IgD-negative memory B cell (primary cell): ENCODE measurements around the gene DMAC2. TPM values are rescaled to one million over a fixed set of nuclear protein-coding genes. Genes with fewer than 3 reads are reported as not detected.
"Not testable (repeated sequence)": the region's sequence is repeated elsewhere in the genome, so short reads cannot be mapped to it uniquely, and the experiment has no call there.

Experiments used
- H3K27ac Mint-ChIP-seq, 3 donors: one replicate each; pipeline ENCODE4 v1.8.0; 2020 to 2022; ENCODE audit warnings: mild to moderate bottlenecking in 3 of 3, mixed read lengths in 3 of 3, moderate library complexity in 1 of 3
- H3K27me3 Mint-ChIP-seq: one replicate; pipeline ENCODE4 v1.8.0; 2021; ENCODE audit warnings: mixed read lengths
- H3K36me3 Mint-ChIP-seq: one replicate; pipeline ENCODE4 v1.8.0; 2020; ENCODE audit warnings: mild to moderate bottlenecking, mixed read lengths
- H3K4me1 Mint-ChIP-seq, 3 donors: one replicate each; pipeline ENCODE4 v1.8.0; 2020 to 2022; ENCODE audit warnings: mixed read lengths in 3 of 3, mild to moderate bottlenecking in 1 of 3
- H3K4me3 Mint-ChIP-seq, 4 donors: one replicate each; pipeline ENCODE4 v1.8.0; 2020 to 2022; ENCODE audit warnings: mild to moderate bottlenecking in 4 of 4, mixed read lengths in 4 of 4, moderate library complexity in 3 of 4
- H3K9me3 Mint-ChIP-seq, 3 donors: one replicate each; pipeline ENCODE4 v1.8.0; 2020 to 2021; ENCODE audit warnings: mixed read lengths in 3 of 3, mild to moderate bottlenecking in 1 of 3
- polyA plus RNA-seq: library from polyadenylated mRNA; unstranded; fragments of 300-500 nt; fragmentation: Illumina TruSeq; gene quantifications from one replicate; pipeline ENCODE4 v1.2.3, GENCODE V29; 2021

DMAC2 gene
- polyA plus RNA-seq, 1 donor from 2014 or later = 47.0 TPM

DNA sequence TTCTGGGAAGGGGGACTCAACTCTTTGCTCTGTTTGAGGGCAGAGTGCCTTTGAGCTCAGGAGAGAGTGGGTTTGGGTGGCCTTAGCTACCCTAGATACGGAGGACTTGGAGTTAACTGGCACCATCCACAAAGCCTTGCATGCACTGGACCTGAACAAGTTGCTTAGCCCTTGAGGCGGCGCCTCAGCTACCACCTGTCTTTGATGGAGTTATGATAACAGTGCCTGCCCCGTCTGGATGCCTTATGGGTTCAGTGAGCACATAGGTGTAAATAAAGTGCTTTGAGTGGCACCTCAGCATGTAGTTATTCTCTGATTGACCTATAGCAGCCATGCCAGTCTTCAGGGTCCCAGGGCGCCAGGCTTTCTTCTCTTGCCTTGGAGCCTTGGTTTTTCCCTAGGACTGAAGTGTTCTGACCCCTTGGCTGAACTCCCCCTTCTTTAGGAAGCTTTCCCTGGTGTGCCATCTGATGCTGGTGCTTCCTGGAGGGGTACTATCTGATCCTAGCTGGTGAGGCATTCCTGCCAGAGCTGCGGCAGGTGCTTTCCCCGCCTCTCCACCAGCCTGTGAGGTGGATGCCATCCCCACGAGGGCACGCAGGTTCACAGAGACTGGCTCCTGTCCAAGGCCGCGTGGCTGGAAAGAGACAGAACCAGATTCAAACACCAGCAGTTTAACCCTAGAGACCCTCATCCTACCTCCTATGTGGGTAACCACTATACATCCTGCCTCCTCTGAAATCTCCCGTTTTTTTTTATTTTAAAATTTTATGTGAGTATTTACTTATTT is 36.3 kb downstream of the DMAC2 start:
- H3K9me3 Mint-ChIP-seq = no peaks in the 10 kb centered on the region
- peak overlapping the region in 1 of 4 donors; percentile 52 for H3K4me3 Mint-ChIP-seq
- peaks cover 7 to 21% (median 9%) of the 10 kb centered on the region in 3 donors for H3K4me1 Mint-ChIP-seq
- no peaks in the 10 kb centered on the region for H3K27me3 Mint-ChIP-seq
- no peak overlapping the region for H3K27ac Mint-ChIP-seq
- H3K36me3 Mint-ChIP-seq = no peaks in the 10 kb centered on the region

- Mint-ChIP-seq H3K36me3 (no peaks in the 10 kb centered on the region), H3K27ac (no peak overlapping the region), H3K9me3 (no peaks in the 10 kb centered on the region), H3K27me3 (no peaks in the 10 kb centered on the region), H3K4me1 (peaks cover 13 to 23% (median 21%) of the 10 kb centered on the region in 3 donors), H3K4me3 (no peak overlapping the region)
Measured at GRCh38 chr19:41402010-41402409, 37.7 kb downstream of the DMAC2 start.

GRCh38 chr19:41401483-41401882 is 38.2 kb downstream of the DMAC2 start:
- H3K4me3 Mint-ChIP-seq = peak overlapping the region in 2 of 4 donors; percentile 19 to 54
- H3K27me3 Mint-ChIP-seq = no peaks in the 10 kb centered on the region
- H3K27ac Mint-ChIP-seq = no peak overlapping the region
- H3K4me1 Mint-ChIP-seq = peaks cover 12 to 22% (median 21%) of the 10 kb centered on the region in 3 donors
- H3K36me3 Mint-ChIP-seq = no peaks in the 10 kb centered on the region
- H3K9me3 Mint-ChIP-seq = no peaks in the 10 kb centered on the region

- H3K36me3 Mint-ChIP-seq = no peaks in the 10 kb centered on the region
- peak overlapping the region in 2 of 3 donors; percentile 62 to 98 for H3K27ac Mint-ChIP-seq
- no peaks in the 10 kb centered on the region for H3K27me3 Mint-ChIP-seq
- H3K9me3 Mint-ChIP-seq = no peaks in the 10 kb centered on the region
- peak overlapping the region in 2 of 4 donors; percentile 65 to 93 for H3K4me3 Mint-ChIP-seq
- H3K4me1 Mint-ChIP-seq = peaks cover 19 to 30% (median 29%) of the 10 kb centered on the region in 3 donors
Measured at GRCh38 chr19:41399525-41399924, 40.2 kb downstream of the DMAC2 start.

DNA sequence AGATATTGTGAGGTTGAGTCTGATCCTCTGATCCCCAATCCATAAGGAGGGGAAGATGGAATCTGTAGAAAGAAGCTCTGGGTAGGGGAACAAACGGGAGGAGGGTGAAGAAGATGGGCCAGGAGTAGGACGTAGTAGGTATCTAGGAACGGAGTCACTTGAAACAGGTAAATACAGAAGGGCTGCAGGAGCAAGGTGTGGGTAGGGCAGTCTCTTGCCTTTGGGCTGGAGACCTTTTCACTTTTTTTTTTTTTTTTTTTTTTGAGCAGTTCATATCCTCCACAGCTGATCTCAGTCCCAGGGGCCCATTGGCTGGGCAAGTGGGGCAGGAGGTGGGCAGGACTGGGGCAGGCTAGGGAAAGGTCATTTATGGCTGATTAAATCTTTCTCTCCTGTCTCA is 40.6 kb downstream of the DMAC2 start:
- Mint-ChIP-seq H3K4me1 (peaks cover 19 to 30% (median 29%) of the 10 kb centered on the region in 3 donors), H3K27me3 (no peaks in the 10 kb centered on the region), H3K36me3 (no peaks in the 10 kb centered on the region), H3K27ac (peak overlapping the region in 2 of 3 donors; percentile 62 to 98), H3K4me3 (peak overlapping the region; percentile 93 to 99 (median 98)), H3K9me3 (no peaks in the 10 kb centered on the region)

- H3K4me1 Mint-ChIP-seq = peaks cover 22 to 30% (median 29%) of the 10 kb centered on the region in 3 donors
- H3K4me3 Mint-ChIP-seq = peak overlapping the region; percentile 93 to 99 (median 98)
- H3K36me3 Mint-ChIP-seq = peaks cover 2% of the 10 kb centered on the region
- H3K9me3 Mint-ChIP-seq = no peaks in the 10 kb centered on the region
- no peaks in the 10 kb centered on the region for H3K27me3 Mint-ChIP-seq
- peak overlapping the region in 2 of 3 donors; percentile 98 to 100 for H3K27ac Mint-ChIP-seq
Measured at GRCh38 chr19:41398598-41398997, 41.1 kb downstream of the DMAC2 start.

DNA sequence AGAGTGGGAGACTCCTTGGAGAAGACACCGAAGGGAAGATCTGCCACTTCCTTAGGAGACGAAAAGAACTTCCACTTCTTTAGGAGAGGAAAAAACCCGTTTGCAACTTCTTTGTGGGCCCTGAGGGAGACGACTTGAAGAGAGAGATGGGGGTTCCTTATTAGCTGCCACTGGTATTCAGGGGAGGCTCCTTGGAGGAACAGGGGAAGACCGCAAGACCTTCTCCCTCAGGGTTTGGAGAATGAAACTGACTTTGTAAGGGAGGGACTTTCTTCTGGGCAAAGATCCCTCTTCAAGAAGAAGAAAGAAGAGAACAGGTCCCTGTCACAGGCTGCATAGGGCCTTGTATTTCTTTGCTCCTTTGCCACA is 41.7 kb downstream of the DMAC2 start:
- Mint-ChIP-seq H3K9me3 (no peaks in the 10 kb centered on the region), H3K27ac (peak overlapping the region; percentile 98 to 100 (median 100)), H3K4me1 (peaks cover 22 to 30% (median 29%) of the 10 kb centered on the region in 3 donors), H3K4me3 (peak overlapping the region; percentile 93 to 99 (median 98)), H3K36me3 (peaks cover 2% of the 10 kb centered on the region), H3K27me3 (no peaks in the 10 kb centered on the region)

DNA sequence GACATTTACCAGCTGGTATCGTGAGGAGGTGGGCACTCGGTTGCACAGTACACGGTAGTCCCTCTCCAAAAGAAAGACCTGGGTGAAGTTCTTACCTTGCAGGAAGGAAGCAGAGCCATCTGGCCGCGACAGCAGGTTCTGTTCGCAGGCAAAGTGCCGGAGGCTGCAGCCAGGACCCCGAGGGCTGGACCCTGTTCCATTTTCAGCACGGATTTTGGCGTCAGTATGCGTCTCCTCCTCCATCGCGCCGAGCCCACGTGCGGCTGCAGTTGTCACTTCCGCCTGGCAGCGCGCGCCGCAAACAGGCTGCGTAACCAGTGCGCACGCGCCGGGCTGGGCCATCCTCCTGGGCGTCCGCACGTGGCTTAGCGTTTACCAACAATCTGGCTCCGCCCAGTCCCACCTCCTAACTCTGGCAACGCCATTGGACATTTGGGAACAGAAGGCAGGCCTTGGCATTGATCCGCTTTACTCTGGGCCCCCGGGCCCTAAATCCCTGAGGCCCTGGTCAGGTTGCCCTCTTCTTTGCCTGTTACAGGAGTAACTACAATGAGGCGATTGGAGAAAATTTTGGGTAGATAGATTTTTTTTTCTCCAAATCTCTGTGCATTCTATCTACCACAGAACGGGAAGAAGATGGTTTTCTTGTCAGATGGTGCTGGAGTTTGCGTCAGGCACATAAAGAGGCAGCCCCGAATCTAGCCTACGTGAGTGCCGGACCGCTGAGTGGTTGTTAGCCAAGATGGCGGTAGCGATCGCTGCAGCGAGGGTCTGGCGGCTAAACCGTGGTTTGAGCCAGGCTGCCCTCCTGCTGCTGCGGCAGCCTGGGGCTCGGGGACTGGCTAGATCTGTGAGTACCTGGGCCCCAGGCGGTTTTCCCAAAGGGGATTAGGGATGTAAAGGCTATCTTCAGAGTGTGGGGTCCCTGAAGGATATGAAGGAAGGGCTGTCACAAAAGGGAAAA is 42.3 kb downstream of the DMAC2 start, which contains the start of the genes BCKDHA and EXOSC5:
Gene BCKDHA, plus strand, starts transcription at position 733 of the 964 bp plus-strand sequence. Its CDS starts 10 bp downstream, at position 743.
Gene EXOSC5, minus strand, starts transcription at position 274 of the 964 bp plus-strand sequence. Its CDS starts 31 bp downstream, at position 243.
- H3K27me3 Mint-ChIP-seq = no peaks in the 10 kb centered on the region
- H3K36me3 Mint-ChIP-seq = peaks cover 2% of the 10 kb centered on the region
- peak within 1 kb of the TSS; percentile 98 to 100 (median 100) for H3K27ac Mint-ChIP-seq

DNA sequence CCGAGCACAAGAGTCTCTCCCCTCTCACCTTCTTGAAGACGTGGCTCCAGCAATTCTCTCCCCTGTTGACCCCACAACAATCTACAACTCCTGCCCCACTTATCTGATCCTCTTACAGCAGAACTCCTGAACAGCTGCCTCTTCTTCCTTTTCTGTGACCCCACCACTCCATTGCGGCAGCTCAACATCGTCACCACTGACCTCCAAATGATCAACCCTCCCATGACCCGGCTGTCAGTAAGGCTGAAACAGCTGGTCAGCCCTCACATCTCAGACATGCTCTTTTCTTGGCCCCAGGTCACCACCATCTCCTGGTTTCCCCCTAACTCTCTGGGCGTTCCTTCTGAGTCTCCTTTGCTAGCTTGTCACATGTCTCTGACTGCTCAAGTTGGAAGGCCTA is 44.4 kb downstream of the DMAC2 start:
- Mint-ChIP-seq H3K4me1 (peaks cover 24 to 29% (median 24%) of the 10 kb centered on the region in 3 donors), H3K9me3 (no peaks in the 10 kb centered on the region), H3K27ac (peak overlapping the region in 1 of 3 donors; percentile 3), H3K4me3 (peak overlapping the region; percentile 15 to 98 (median 52)), H3K27me3 (no peaks in the 10 kb centered on the region), H3K36me3 (peaks cover 2% of the 10 kb centered on the region)

More for the DNA sequence above, 42.3 kb downstream of the DMAC2 start, which contains the start of the genes BCKDHA and EXOSC5:
- Mint-ChIP-seq H3K9me3 (no peaks in the 10 kb centered on the region), H3K4me1 (peaks cover 24 to 30% (median 29%) of the 10 kb centered on the region in 3 donors), H3K4me3 (peak within 1 kb of the TSS; percentile 93 to 99 (median 98))

- Mint-ChIP-seq H3K36me3 (peaks cover 2% of the 10 kb centered on the region), H3K27ac (peak overlapping the region in 1 of 3 donors; percentile 71), H3K9me3 (no peaks in the 10 kb centered on the region)
Measured at GRCh38 chr19:41392775-41393174, 46.9 kb downstream of the DMAC2 start.

GRCh38 chr19:41391618-41392017 is 48.1 kb downstream of the DMAC2 start:
- no peaks in the 10 kb centered on the region for H3K9me3 Mint-ChIP-seq
- peaks cover 2% of the 10 kb centered on the region for H3K36me3 Mint-ChIP-seq
- H3K4me1 Mint-ChIP-seq = peaks cover 8 to 12% (median 12%) of the 10 kb centered on the region in 3 donors
- H3K27ac Mint-ChIP-seq = no peak overlapping the region
- peak overlapping the region in 1 of 4 donors; percentile 50 for H3K4me3 Mint-ChIP-seq
- no peaks in the 10 kb centered on the region for H3K27me3 Mint-ChIP-seq

More at GRCh38 chr19:41392775-41393174, 46.9 kb downstream of the DMAC2 start:
- no peaks in the 10 kb centered on the region for H3K27me3 Mint-ChIP-seq
- peak overlapping the region in 1 of 4 donors; percentile 73 for H3K4me3 Mint-ChIP-seq
- peaks cover 12 to 16% (median 12%) of the 10 kb centered on the region in 3 donors for H3K4me1 Mint-ChIP-seq

DNA sequence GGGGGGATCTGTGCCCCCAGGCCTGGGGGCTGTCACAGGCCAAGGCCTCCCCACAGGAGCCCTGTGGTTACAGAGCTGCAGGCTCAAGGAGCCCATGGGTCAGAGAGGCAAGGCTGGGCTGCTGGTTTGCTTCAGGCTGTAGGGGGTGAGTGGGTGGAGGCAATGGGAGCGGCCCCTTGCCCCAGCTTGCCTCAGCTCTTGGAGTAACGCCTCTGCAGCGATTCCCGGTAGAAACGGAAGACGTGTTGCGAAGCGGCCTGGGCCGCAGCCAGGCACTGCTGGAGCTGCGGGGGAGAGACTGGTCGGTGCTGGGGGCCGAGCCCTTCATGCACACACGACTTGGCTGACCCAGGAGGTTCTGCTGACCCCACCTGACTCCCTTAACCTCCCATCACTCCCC is 53.3 kb downstream of the DMAC2 start:
- no peaks in the 10 kb centered on the region for H3K27me3 Mint-ChIP-seq
- no peak overlapping the region for H3K27ac Mint-ChIP-seq
- H3K9me3 Mint-ChIP-seq = no peaks in the 10 kb centered on the region
- H3K36me3 Mint-ChIP-seq = no peaks in the 10 kb centered on the region
- H3K4me3 Mint-ChIP-seq = no peak overlapping the region
- H3K4me1 Mint-ChIP-seq = no peaks in the 10 kb centered on the region

DNA sequence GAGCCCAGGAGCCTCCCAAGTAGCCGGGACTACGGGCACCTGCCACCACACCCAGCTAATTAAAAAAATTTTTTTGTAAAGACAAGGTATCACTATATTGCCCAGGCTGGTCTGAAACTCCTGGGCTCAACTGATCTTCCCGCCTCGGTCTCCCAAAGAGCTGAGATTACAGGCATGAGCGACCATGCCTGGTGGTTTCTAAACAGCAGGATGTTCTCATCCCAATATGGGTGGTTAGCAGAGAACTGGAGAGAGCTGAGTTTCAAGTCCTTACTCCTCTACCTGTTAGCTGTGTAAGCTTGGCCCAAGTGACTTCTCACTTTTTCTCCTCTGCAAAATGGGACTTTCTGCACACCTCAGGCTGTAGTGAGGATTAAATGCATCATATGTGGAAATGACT is 55.4 kb downstream of the DMAC2 start:
- H3K4me1 Mint-ChIP-seq = no peaks in the 10 kb centered on the region

DNA sequence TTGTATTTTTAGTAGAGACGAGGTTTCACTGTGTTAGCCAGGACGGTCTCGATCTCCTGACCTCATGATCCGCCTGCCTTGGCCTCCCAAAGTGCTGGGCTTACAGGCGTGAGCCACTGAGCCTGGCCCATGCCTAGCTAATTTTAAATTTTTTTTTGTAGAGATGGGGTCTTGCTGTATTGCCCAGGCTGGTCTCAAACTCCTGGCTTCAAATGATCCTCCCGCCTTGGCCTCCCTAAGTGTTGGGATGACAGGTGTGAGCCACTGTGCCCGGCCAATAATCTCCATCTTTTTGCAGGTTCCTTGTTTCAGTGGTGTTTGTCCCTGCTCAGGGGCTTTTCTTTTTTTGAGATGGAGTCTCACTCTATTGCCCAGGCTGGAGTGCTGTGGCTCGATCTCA is 58.2 kb downstream of the DMAC2 start:
- H3K27ac Mint-ChIP-seq, H3K27me3 Mint-ChIP-seq, H3K36me3 Mint-ChIP-seq, H3K9me3 Mint-ChIP-seq: not testable (repeated sequence)
- Mint-ChIP-seq H3K4me3 (peak overlapping the region in 1 of 4 donors; percentile 60), H3K4me1 (peaks cover 6 to 11% (median 9%) of the 10 kb centered on the region in 3 donors)

More for the DNA sequence above, 55.4 kb downstream of the DMAC2 start:
- Mint-ChIP-seq H3K27me3 (no peaks in the 10 kb centered on the region), H3K9me3 (no peaks in the 10 kb centered on the region), H3K4me3 (no peak overlapping the region), H3K36me3 (peaks cover 1% of the 10 kb centered on the region), H3K27ac (no peak overlapping the region)
